Fibroblast of mammary gland (primary cell): ENCODE data around the gene NDUFS7.

Experiments
- DNase-seq: peaks from one replicate; pipeline ENCODE4 v3.0.0-alpha.2; 2010; ENCODE audit warnings: low read depth
- H3K4me3 ChIP-seq: 2 replicates; pipeline ENCODE4 v1.5.1; 2011; ENCODE audit warnings: low read depth, mild to moderate bottlenecking, low read length, moderate library complexity; ENCODE audit not compliant: control insufficient read depth
- TF ChIP-seq, protein P1 (sequence below): conservative IDR thresholded peaks from 2 replicates; pipeline ENCODE4 v1.5.1; 2011; ENCODE audit warnings: low read depth, low read length, inconsistent platforms; ENCODE audit not compliant: control insufficient read depth, insufficient read depth

NDUFS7 gene

GRCh38 chr19:1424192-1424955 is 40.7 kb downstream of the NDUFS7 start:
- DNase-seq = no peak
- no peak overlapping the region for H3K4me3 ChIP-seq
- TF ChIP-seq, protein P1, sequence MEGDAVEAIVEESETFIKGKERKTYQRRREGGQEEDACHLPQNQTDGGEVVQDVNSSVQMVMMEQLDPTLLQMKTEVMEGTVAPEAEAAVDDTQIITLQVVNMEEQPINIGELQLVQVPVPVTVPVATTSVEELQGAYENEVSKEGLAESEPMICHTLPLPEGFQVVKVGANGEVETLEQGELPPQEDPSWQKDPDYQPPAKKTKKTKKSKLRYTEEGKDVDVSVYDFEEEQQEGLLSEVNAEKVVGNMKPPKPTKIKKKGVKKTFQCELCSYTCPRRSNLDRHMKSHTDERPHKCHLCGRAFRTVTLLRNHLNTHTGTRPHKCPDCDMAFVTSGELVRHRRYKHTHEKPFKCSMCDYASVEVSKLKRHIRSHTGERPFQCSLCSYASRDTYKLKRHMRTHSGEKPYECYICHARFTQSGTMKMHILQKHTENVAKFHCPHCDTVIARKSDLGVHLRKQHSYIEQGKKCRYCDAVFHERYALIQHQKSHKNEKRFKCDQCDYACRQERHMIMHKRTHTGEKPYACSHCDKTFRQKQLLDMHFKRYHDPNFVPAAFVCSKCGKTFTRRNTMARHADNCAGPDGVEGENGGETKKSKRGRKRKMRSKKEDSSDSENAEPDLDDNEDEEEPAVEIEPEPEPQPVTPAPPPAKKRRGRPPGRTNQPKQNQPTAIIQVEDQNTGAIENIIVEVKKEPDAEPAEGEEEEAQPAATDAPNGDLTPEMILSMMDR = no peak

DNA sequence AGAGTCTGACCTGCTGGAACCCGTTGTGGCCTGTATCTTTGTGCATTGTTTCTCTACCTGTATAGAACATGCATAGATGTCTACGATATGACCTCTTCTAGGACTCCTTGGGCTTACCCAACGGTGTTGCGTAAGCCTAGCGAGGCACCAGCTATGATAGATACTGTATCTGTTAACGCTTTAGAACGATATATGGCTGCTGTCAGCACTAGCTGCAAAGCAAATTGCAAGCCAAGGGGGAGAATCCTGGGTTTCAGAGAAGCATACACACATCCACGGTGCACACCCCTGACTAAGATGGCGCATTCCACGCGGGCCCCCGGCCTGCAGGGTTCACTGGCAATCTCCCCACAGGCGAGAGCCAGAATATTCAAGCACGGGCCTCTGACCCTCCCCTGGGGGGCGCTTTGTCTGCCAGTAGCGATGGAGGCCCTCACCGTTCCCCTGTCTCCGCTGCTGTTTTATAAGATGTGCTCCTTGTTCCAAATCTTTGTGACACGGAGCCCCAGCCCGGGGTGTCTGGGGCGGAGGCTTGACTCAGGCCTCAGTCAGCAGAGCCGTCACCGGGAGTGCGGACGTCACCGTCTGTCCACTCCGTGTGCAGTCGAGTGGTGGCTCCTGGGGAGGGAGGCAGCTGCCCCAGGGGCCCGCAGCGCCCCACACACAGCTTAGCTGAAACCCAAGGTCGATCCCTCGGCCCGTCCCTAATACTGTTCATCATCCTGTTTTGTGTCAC is 41.6 kb downstream of the NDUFS7 start:
- DNase-seq = no peak
- H3K4me3 ChIP-seq = no peak overlapping the region
- TF ChIP-seq, protein P1 = no peak

DNA sequence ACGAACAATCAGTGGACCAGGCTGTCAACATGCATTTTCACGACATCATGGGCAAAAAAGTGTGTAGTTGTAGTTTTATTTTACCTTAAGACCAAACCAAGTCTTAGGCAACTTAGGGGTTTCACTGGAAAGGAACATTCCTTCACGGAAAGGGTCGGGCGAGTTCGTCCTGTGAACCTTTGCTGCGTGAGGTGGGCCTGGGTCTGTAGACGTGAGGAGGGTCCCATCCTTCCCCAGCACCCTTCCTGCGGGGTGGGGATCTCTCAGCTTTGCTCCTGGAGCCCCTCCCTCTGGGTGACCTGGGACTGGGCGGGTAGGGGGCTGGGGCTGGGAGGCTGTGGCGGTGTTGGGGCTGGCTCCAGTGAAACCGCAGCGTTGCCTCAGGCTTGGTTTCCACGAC is 42.2 kb downstream of the NDUFS7 start:
- no peak overlapping the region for H3K4me3 ChIP-seq
- DNase-seq = no peak
- TF ChIP-seq, protein P1 = no peak

DNA sequence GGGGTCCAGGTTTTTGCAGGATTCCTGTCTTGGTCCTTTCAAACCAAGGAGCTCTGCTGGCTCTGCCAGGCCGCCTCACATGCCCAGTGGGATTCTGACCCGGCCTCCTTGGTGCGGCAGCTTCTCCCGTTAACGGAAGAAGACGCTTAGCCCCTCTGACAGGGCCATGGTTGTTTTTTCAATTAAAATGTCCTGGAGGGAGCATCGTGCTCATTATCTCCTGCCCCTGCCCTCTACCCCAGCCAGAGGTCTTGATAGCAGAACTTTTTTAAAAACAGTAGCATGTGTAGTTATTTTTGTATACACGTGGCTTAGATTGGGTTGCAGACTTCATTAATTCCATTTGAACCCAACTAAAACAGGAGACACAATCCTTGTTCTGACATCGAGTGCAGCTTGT is 43.0 kb downstream of the NDUFS7 start:
- TF ChIP-seq, protein P1 = no peak
- no peak overlapping the region for H3K4me3 ChIP-seq
- no peak for DNase-seq

- no peak overlapping the region for H3K4me3 ChIP-seq
- TF ChIP-seq, protein P1 = no peak
- DNase-seq = no peak
Measured at GRCh38 chr19:1427221-1427920, 43.7 kb downstream of the NDUFS7 start.

DNA sequence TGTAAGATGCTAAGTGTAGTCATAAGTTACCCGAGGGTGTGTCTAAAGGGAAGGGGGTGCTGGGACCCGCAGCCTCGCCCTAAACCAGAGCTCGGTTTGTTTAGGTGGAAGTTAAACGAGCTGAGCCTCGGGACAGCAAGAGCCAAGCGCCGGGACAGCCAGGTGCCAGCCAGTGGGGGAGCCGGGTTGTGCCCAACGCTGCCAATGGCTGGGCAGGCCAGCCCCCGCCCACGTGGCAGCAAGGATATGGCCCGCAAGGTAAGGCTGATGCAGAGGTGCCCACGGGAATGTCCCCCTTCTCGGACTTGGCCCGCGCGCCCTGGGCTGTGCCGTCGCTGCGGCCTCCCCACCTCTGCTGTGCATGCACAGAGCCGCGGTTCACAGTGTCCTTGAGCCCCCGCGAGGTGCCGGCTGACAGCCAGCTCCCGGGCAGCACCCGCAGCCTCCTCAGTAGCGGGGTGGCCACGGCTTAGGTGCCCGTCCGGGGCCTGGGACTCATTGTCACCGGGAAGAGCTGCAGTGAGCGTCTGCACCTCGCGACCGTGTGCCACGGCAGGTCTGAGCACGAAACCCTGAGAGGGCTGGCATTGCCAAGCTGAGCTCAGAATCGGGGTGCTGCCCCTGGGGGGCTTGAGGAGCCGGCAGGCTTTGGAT is 45.2 kb downstream of the NDUFS7 start:
- H3K4me3 ChIP-seq = no peak overlapping the region
- DNase-seq = no peak
- TF ChIP-seq, protein P1 = no peak
